Activated CD8-positive, alpha-beta T cell treated with anti-CD3 and anti-CD28 coated beads, Interleukin-2, amount 10 ng/mL, durations not matched to agents 7 days and 5 days (primary cell): ENCODE data around the gene ACTA1. TPM values are rescaled to one million over a fixed set of nuclear protein-coding genes. Genes with fewer than 3 reads are reported as not detected.
"Not testable (repeated sequence)": the region's sequence is repeated elsewhere in the genome, so short reads cannot be mapped to it uniquely, and the experiment has no call there.

Experiments used
- ATAC-seq: fragments of 150-1000 bp; cut with Tn5 transposase; one replicate; pipeline ENCODE4 v1.10.0; 2021; ENCODE audit warnings: moderate library complexity
- CTCF ChIA-PET: fragments of 350-600 bp; sonication (Branson Sonifier 250); formaldehyde crosslinking; loops from one replicate; lab custom pipeline; 2021; ENCODE audit warnings: antibody characterized with exemption; lab: Charles Lee
- POLR2A ChIA-PET: fragments of 350-600 bp; sonication (Branson Sonifier 250); formaldehyde crosslinking; loops from one replicate; lab custom pipeline; 2021; ENCODE audit warnings: antibody characterized with exemption; lab: Charles Lee
- DNase-seq: peaks from one replicate; pipeline ENCODE4 v3.0.0-alpha.2; 2020
- H3K27ac Mint-ChIP-seq: one replicate; pipeline ENCODE4 v1.8.0; 2021; ENCODE audit warnings: mild to moderate bottlenecking, mixed read lengths
- H3K27me3 Mint-ChIP-seq: one replicate; pipeline ENCODE4 v1.8.0; 2021; ENCODE audit warnings: low read depth, mixed read lengths
- H3K36me3 Mint-ChIP-seq: one replicate; pipeline ENCODE4 v1.8.0; 2021; ENCODE audit warnings: low read depth, mixed read lengths
- H3K4me1 Mint-ChIP-seq: one replicate; pipeline ENCODE4 v1.8.0; 2021; ENCODE audit warnings: low read depth, mixed read lengths
- H3K4me3 Mint-ChIP-seq: one replicate; pipeline ENCODE4 v1.8.0; 2021; ENCODE audit warnings: mild to moderate bottlenecking, mixed read lengths
- H3K9me3 Mint-ChIP-seq: one replicate; pipeline ENCODE4 v1.8.0; 2022; ENCODE audit warnings: mixed read lengths; ENCODE audit not compliant: insufficient read depth
- total RNA-seq, 2 experiments: library from RNA; stranded (reverse); gene quantifications; one replicate each; pipeline ENCODE4 v1.2.3, GENCODE V29; 2021

The ACTA1 gene
- total RNA-seq, 2 experiments from 2014 or later = not detected

- Mint-ChIP-seq H3K4me3 (no peak overlapping the region), H3K9me3 (no peaks in the 10 kb centered on the region), H3K36me3 (no peaks in the 10 kb centered on the region), H3K27ac (no peak overlapping the region), H3K27me3 (peaks cover 55% of the 10 kb centered on the region), H3K4me1 (peaks cover 29% of the 10 kb centered on the region)
- ATAC-seq = no peak
- no peak for DNase-seq
- CTCF ChIA-PET = interaction anchor here (2.1 to 3.8 kb wide), 2 partner anchors 65 to 73 kb away, joined by 5 to 10 read pairs; partner anchors contain the start of gene CCSAP
- POLR2A ChIA-PET = interaction anchor here (1.0 to 2.6 kb wide), 2 partner anchors 9 to 66 kb away, joined by 3 to 8 read pairs; partner anchors contain the start of gene CCSAP
Observed at GRCh38 chr1:229408458-229409037, 25.3 kb downstream of the ACTA1 start.

- peaks cover 29% of the 10 kb centered on the region for H3K4me1 Mint-ChIP-seq
- no peaks in the 10 kb centered on the region for H3K9me3 Mint-ChIP-seq
- peaks cover 52% of the 10 kb centered on the region for H3K27me3 Mint-ChIP-seq
- ATAC-seq (no peak), DNase-seq (no peak)
- H3K27ac Mint-ChIP-seq = no peak overlapping the region
- ChIA-PET CTCF (interaction anchor here (1.7 to 3.8 kb wide), 2 partner anchors 75 to 149 kb away, joined by 5 to 10 read pairs; no protein-coding TSS in a partner anchor), POLR2A (no interaction called here)
- H3K36me3 Mint-ChIP-seq = no peaks in the 10 kb centered on the region
- peak overlapping the region; percentile 22 for H3K4me3 Mint-ChIP-seq
Observed at GRCh38 chr1:229407206-229408026, 26.5 kb downstream of the ACTA1 start.

- CTCF ChIA-PET = interaction anchor here (1.7 kb wide), 1 partner anchor 148 kb away, joined by 5 read pairs; no protein-coding TSS in a partner anchor
- ATAC-seq = no peak
- no peaks in the 10 kb centered on the region for H3K9me3 Mint-ChIP-seq
- no peaks in the 10 kb centered on the region for H3K36me3 Mint-ChIP-seq
- no peak for DNase-seq
- no peak overlapping the region for H3K27ac Mint-ChIP-seq
- H3K4me1 Mint-ChIP-seq = peaks cover 27% of the 10 kb centered on the region
- peak overlapping the region; percentile 22 for H3K4me3 Mint-ChIP-seq
- POLR2A ChIA-PET = no interaction called here
- H3K27me3 Mint-ChIP-seq = peaks cover 52% of the 10 kb centered on the region
Observed at GRCh38 chr1:229406798-229407197, 27.1 kb downstream of the ACTA1 start.

GRCh38 chr1:229403573-229403972, 30.3 kb downstream of the ACTA1 start:
- peaks cover 43% of the 10 kb centered on the region for H3K27me3 Mint-ChIP-seq
- CTCF ChIA-PET = no interaction called here

GRCh38 chr1:229402993-229403392, 30.9 kb downstream of the ACTA1 start:
- peaks cover 9% of the 10 kb centered on the region for H3K4me1 Mint-ChIP-seq

More at GRCh38 chr1:229403573-229403972, 30.3 kb downstream of the ACTA1 start:
- ATAC-seq (no peak), DNase-seq (no peak)
- POLR2A ChIA-PET = no interaction called here
- Mint-ChIP-seq H3K4me3 (no peak overlapping the region), H3K27ac (no peak overlapping the region), H3K36me3 (no peaks in the 10 kb centered on the region), H3K4me1 (peaks cover 9% of the 10 kb centered on the region), H3K9me3 (no peaks in the 10 kb centered on the region)

GRCh38 chr1:229402329-229402728, 31.6 kb downstream of the ACTA1 start:
- ATAC-seq, H3K27ac Mint-ChIP-seq, H3K36me3 Mint-ChIP-seq, H3K9me3 Mint-ChIP-seq, H3K4me3 Mint-ChIP-seq, POLR2A ChIA-PET, DNase-seq, CTCF ChIA-PET: not testable (repeated sequence)
- Mint-ChIP-seq H3K27me3 (peaks cover 34% of the 10 kb centered on the region), H3K4me1 (peaks cover 11% of the 10 kb centered on the region)

More at GRCh38 chr1:229402993-229403392, 30.9 kb downstream of the ACTA1 start:
- DNase-seq (no peak), ATAC-seq (no peak)
- no peak overlapping the region for H3K27ac Mint-ChIP-seq
- H3K4me3 Mint-ChIP-seq = no peak overlapping the region
- ChIA-PET CTCF (no interaction called here), POLR2A (no interaction called here)
- peaks cover 40% of the 10 kb centered on the region for H3K27me3 Mint-ChIP-seq
- no peaks in the 10 kb centered on the region for H3K36me3 Mint-ChIP-seq
- H3K9me3 Mint-ChIP-seq = no peaks in the 10 kb centered on the region

- ChIA-PET POLR2A (no interaction called here), CTCF (no interaction called here)
- no peaks in the 10 kb centered on the region for H3K9me3 Mint-ChIP-seq
- ATAC-seq (no peak), DNase-seq (no peak)
- peaks cover 31% of the 10 kb centered on the region for H3K27me3 Mint-ChIP-seq
- no peaks in the 10 kb centered on the region for H3K36me3 Mint-ChIP-seq
- no peak overlapping the region for H3K27ac Mint-ChIP-seq
- H3K4me1 Mint-ChIP-seq = peaks cover 6% of the 10 kb centered on the region
- no peak overlapping the region for H3K4me3 Mint-ChIP-seq
Observed at GRCh38 chr1:229397762-229398161, 36.1 kb downstream of the ACTA1 start.

- ATAC-seq (no peak), DNase-seq (no peak)
- Mint-ChIP-seq H3K4me3 (no peak overlapping the region), H3K36me3 (no peaks in the 10 kb centered on the region), H3K9me3 (no peaks in the 10 kb centered on the region), H3K4me1 (peaks cover 6% of the 10 kb centered on the region), H3K27ac (no peak overlapping the region), H3K27me3 (peaks cover 28% of the 10 kb centered on the region)
- POLR2A ChIA-PET = no interaction called here
- CTCF ChIA-PET = no interaction called here
Observed at GRCh38 chr1:229396585-229397206, 37.2 kb downstream of the ACTA1 start.

- ATAC-seq, POLR2A ChIA-PET, CTCF ChIA-PET, H3K9me3 Mint-ChIP-seq, H3K36me3 Mint-ChIP-seq, H3K4me3 Mint-ChIP-seq, DNase-seq, H3K4me1 Mint-ChIP-seq, H3K27ac Mint-ChIP-seq: not testable (repeated sequence)
- peaks cover 24% of the 10 kb centered on the region for H3K27me3 Mint-ChIP-seq
Observed at GRCh38 chr1:229394517-229394916, 39.4 kb downstream of the ACTA1 start.

GRCh38 chr1:229392936-229393335, 41.0 kb downstream of the ACTA1 start:
- H3K9me3 Mint-ChIP-seq = no peaks in the 10 kb centered on the region
- H3K27me3 Mint-ChIP-seq = peaks cover 25% of the 10 kb centered on the region
- H3K36me3 Mint-ChIP-seq = no peaks in the 10 kb centered on the region
- no peak overlapping the region for H3K4me3 Mint-ChIP-seq
- ATAC-seq (no peak), DNase-seq (no peak)
- POLR2A ChIA-PET = no interaction called here
- CTCF ChIA-PET = no interaction called here
- H3K4me1 Mint-ChIP-seq = peaks cover 6% of the 10 kb centered on the region
- H3K27ac Mint-ChIP-seq = no peak overlapping the region

- ATAC-seq (no peak), DNase-seq (no peak)
- Mint-ChIP-seq H3K4me1 (no peaks in the 10 kb centered on the region), H3K27me3 (peaks cover 22% of the 10 kb centered on the region), H3K36me3 (no peaks in the 10 kb centered on the region), H3K4me3 (no peak overlapping the region), H3K27ac (no peak overlapping the region), H3K9me3 (no peaks in the 10 kb centered on the region)
- ChIA-PET POLR2A (no interaction called here), CTCF (no interaction called here)
Observed at GRCh38 chr1:229390130-229390529, 43.8 kb downstream of the ACTA1 start.
